AG10803 (cell line): ENCODE measurements around the gene GNPTG.
A peak's percentile ranks its signal among the peaks of the same experiment; 100 is the strongest.

ENCODE experiments used
- DNase-seq: peaks from one replicate; pipeline ENCODE4 v3.0.0; 2010; ENCODE audit warnings: low read depth
- H3K4me3 ChIP-seq: 2 replicates; pipeline ENCODE4 v1.5.1; 2011; ENCODE audit warnings: mild to moderate bottlenecking, low read length, control low read depth
- TF ChIP-seq, protein P1 (sequence below): conservative IDR thresholded peaks from 2 replicates; pipeline ENCODE4 v1.5.1; 2011; ENCODE audit warnings: mild to moderate bottlenecking, low read length, control low read depth, inconsistent platforms

Gene GNPTG

DNA sequence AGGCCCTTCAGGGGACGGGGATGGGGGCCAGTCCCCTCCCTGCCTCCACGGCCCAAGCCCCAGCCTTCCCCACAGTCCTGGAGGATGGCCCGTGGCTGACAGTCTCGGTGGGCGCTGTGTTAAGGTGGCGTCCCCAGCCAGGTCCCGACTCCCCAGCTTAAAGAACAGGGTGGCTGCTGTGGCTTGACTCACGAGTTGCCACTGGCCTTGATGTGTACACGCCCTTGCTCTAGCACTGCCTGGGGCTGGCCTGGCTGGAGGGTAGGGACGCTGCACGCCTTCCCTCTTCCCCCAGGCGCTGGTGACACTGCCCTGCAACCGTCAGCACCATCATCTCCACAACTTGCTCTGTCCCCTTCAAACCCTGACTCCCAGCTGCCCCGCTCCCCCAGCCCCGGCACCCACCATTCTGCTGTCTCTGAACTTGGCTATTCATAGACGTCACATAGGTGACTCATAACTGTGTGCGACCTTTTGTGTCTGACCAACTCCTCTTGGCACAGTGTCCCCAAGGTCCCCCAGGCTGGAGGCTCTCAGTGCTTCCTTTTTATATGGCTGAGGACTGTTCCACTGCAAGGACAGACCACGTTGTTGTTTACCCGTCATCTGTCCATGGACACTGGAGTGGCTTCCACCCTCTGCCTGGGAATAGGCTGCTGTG, 6.3 kb downstream of the GNPTG start:
- DNase-seq, result no peak
- TF ChIP-seq, protein P1, sequence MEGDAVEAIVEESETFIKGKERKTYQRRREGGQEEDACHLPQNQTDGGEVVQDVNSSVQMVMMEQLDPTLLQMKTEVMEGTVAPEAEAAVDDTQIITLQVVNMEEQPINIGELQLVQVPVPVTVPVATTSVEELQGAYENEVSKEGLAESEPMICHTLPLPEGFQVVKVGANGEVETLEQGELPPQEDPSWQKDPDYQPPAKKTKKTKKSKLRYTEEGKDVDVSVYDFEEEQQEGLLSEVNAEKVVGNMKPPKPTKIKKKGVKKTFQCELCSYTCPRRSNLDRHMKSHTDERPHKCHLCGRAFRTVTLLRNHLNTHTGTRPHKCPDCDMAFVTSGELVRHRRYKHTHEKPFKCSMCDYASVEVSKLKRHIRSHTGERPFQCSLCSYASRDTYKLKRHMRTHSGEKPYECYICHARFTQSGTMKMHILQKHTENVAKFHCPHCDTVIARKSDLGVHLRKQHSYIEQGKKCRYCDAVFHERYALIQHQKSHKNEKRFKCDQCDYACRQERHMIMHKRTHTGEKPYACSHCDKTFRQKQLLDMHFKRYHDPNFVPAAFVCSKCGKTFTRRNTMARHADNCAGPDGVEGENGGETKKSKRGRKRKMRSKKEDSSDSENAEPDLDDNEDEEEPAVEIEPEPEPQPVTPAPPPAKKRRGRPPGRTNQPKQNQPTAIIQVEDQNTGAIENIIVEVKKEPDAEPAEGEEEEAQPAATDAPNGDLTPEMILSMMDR, result no peak
- no peak overlapping the region for H3K4me3 ChIP-seq

DNA sequence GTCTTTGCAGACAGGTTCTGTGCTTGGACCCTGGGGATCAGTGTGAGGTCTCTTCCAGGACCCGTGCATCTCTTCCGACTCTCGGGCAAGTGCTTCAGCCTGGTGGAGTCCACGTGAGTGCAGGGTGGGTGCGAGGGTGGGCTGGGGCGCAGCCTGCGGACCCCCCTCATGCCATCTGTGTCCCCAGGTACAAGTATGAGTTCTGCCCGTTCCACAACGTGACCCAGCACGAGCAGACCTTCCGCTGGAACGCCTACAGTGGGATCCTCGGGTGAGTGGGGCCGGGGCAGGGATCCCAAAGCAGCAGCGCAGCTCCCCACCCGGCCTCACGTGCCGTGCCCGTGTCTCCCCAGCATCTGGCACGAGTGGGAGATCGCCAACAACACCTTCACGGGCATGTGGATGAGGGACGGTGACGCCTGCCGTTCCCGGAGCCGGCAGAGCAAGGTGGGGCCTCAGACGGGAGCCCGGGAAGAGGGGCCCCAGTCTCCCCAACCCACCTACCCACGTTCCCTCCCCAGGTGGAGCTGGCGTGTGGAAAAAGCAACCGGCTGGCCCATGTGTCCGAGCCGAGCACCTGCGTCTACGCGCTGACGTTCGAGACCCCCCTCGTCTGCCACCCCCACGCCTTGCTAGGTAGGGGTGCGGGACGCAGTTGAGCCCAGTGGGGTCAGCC, 10.1 kb downstream of the GNPTG start:
- TF ChIP-seq, protein P1, result no peak
- no peak for DNase-seq
- H3K4me3 ChIP-seq, result no peak overlapping the region

DNA sequence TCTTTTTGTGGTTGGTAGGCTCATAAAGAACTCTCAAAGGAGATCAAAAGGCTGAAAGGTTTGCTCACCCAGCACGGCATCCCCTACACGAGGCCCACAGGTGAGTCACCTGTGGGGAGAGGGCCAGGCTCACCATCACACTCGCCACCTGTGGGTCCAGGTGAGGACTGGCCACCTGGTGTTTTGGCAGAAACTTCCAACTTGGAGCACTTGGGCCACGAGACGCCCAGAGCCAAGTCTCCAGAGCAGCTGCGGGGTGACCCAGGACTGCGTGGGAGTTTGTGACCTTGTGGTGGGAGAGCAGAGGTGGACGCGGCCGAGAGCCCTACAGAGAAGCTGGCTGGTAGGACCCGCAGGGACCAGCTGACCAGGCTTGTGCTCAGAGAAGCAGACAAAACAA, 11.1 kb downstream of the GNPTG start:
- no peak for DNase-seq
- H3K4me3 ChIP-seq, result no peak overlapping the region
- TF ChIP-seq, protein P1, result no peak

DNA sequence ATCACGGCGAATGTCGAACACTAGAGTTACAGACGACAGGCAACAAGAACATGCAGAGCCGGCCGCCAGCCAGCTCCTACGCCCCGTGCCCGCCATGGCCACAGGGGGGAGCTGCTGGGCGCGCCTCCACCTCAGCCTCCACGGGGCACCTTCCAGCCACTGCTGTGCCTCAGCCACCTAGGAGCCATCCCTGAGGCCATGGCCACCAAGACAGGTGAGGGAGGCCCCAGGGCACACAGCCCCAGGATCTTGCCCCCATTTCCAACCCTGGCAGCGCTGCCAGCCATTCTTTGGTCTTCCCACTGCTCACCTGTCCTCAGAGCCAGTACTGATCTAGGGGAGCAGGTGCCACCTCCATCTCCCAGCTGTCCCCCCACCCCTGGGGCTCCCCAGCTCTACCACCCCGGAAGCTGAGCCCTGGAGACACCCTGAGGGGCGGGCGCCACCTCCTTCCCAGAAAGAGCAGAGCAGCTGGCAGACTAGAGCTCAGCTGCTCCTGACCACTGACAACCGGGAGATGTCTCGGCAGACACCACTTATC, 11.8 kb downstream of the GNPTG start:
- no peak overlapping the region for H3K4me3 ChIP-seq
- TF ChIP-seq, protein P1, result peak; percentile 55
- DNase-seq, result peak; percentile 21

DNA sequence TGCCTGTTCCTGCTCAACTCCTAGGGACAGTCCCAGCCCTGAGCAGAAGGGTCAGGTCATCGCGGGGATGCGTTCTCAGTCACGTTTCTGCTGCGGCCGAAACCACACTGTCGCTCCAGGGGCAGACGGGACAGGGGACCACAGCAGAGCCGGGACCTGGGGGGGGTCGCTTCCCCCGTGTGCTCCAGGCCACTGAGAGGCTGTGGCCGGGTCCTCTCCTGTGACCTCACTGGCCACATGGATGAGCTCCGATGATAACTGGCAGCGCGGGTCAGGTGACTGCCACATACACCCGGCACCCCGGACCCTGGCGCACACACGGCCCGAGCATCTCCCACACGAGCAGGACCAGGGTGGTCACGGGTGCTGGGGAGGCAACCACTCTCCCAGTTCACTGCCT, 12.8 kb downstream of the GNPTG start:
- TF ChIP-seq, protein P1, result no peak
- H3K4me3 ChIP-seq, result no peak overlapping the region
- no peak for DNase-seq

DNA sequence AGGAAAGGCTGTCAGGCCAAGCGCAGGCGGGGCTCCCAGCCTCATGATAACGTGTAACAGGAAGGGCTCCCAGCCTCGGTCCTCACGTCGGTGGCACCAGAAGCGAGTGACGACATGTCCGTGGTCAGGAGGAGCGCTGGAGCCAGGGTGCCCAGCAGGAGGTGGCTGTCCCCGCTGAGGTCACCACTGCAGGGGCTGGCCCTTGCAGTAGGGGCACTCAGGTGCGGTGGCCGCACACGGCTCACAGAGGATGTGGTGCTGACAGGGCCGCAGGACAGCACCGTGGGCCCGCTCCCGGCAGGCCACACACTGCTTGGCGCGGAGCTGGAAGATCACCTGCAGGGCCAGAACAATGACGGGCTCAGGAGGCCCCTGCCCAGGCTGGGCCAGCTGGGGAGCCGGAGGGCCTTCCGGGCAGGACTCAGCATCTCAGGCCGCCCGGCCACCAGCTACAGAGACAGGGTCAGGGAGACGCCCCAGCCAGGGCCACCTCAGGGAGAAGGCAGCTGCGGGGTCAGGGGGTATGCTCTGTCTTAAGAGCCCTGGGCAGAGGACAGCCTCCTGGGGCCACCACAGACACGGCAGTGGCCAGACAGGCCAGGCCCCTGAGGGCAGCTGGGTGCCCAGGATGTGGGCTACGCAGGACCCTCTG, 14.5 kb downstream of the GNPTG start:
- no peak overlapping the region for H3K4me3 ChIP-seq
- no peak for DNase-seq
- TF ChIP-seq, protein P1, result no peak
